HL-60 (cell line): Measurements from ENCODE around the gene EVA1C.
"Not testable (repeated sequence)": the region's sequence is repeated elsewhere in the genome, so short reads cannot be mapped to it uniquely, and the experiment has no call there.

Experiments
- DNase-seq, 2 experiments: peaks; one replicate each; pipeline ENCODE4 v3.0.0-alpha.2; 2010 to 2020; ENCODE audit warnings: low read depth in 1 of 2, low spot score in 1 of 2
- H3K27ac ChIP-seq: fragments of 250-450 bp; sonication (Bioruptor Pico); replicated peaks from 2 replicates; pipeline ENCODE4 v1.5.1; 2020; ENCODE audit warnings: mild to moderate bottlenecking, moderate library complexity
- H3K27me3 ChIP-seq: fragments of 250-450 bp; sonication (Bioruptor Pico); 2 replicates; pipeline ENCODE4 v1.5.1; 2021; ENCODE audit warnings: mild to moderate bottlenecking, moderate library complexity; ENCODE audit not compliant: insufficient read depth, poor library complexity, severe bottlenecking
- H3K4me3 ChIP-seq: replicated peaks from 2 replicates; pipeline ENCODE4 v1.5.1; 2011; ENCODE audit warnings: mild to moderate bottlenecking, control low read depth, low read length; ENCODE audit not compliant: insufficient read depth
- GABPA ChIP-seq: IDR thresholded peaks from 2 replicates; pipeline ENCODE4 v1.6.1; 2012; ENCODE audit warnings: low read depth
- POLR2AphosphoS5 ChIP-seq: IDR thresholded peaks from 2 replicates; pipeline ENCODE4 v1.6.1; 2012; ENCODE audit warnings: low read depth
- REST ChIP-seq: IDR thresholded peaks from 2 replicates; pipeline ENCODE4 v1.6.1; 2012; ENCODE audit warnings: low read depth; ENCODE audit not compliant: insufficient replicate concordance
- SPI1 ChIP-seq: IDR thresholded peaks from 2 replicates; pipeline ENCODE4 v1.6.1; 2012; ENCODE audit warnings: low read depth, mild to moderate bottlenecking, borderline replicate concordance
- TF ChIP-seq, protein P1 (sequence below): IDR thresholded peaks from one replicate; pipeline ENCODE4 v1.5.1; 2011; ENCODE audit warnings: low read length, control low read depth, inconsistent platforms; ENCODE audit not compliant: insufficient read depth

The EVA1C gene

GRCh38 chr21:32507342-32507919, 94.9 kb downstream of the EVA1C start:
- Histone ChIP-seq H3K27me3 (no peaks in the 10 kb centered on the region), H3K27ac (no peak overlapping the region), H3K4me3 (no peak overlapping the region)
- no peak for DNase-seq
- TF ChIP-seq REST (no peak), POLR2AphosphoS5 (no peak), GABPA (no peak), SPI1 (no peak)
- TF ChIP-seq, protein P1, sequence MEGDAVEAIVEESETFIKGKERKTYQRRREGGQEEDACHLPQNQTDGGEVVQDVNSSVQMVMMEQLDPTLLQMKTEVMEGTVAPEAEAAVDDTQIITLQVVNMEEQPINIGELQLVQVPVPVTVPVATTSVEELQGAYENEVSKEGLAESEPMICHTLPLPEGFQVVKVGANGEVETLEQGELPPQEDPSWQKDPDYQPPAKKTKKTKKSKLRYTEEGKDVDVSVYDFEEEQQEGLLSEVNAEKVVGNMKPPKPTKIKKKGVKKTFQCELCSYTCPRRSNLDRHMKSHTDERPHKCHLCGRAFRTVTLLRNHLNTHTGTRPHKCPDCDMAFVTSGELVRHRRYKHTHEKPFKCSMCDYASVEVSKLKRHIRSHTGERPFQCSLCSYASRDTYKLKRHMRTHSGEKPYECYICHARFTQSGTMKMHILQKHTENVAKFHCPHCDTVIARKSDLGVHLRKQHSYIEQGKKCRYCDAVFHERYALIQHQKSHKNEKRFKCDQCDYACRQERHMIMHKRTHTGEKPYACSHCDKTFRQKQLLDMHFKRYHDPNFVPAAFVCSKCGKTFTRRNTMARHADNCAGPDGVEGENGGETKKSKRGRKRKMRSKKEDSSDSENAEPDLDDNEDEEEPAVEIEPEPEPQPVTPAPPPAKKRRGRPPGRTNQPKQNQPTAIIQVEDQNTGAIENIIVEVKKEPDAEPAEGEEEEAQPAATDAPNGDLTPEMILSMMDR: no peak

DNA sequence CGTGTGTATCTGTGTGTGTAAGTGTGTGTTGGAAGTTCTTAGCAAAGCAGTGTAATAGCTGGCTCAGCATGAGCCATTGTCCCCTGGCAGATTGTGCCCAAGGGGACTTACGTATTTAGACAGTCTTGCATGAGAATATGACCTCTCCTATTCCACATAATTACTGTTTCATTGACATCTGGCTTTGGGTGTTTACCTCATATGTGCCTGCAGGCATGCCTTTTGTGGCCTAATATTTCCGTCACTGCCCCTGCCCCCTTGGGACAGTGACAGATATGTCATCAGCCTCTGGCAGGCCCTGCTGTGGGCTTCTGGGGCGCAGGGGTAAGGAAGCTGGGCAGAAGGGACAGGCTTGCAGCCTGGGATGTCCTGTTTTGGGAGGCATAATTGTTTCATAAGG, 95.5 kb downstream of the EVA1C start:
- H3K27me3 ChIP-seq: not testable (repeated sequence)

GRCh38 chr21:32508558-32508957, 96.1 kb downstream of the EVA1C start:
- TF ChIP-seq, protein P1: no peak
- TF ChIP-seq GABPA (no peak), SPI1 (no peak), REST (no peak), POLR2AphosphoS5 (no peak)
- Histone ChIP-seq H3K4me3 (no peak overlapping the region), H3K27ac (no peak overlapping the region), H3K27me3 (no peaks in the 10 kb centered on the region)
- no peak for DNase-seq

More for the DNA sequence above, 95.5 kb downstream of the EVA1C start:
- not testable (repeated sequence) for H3K27ac ChIP-seq, DNase-seq, H3K4me3 ChIP-seq

GRCh38 chr21:32508975-32509374, 96.5 kb downstream of the EVA1C start:
- H3K27ac ChIP-seq, DNase-seq, H3K4me3 ChIP-seq, H3K27me3 ChIP-seq: not testable (repeated sequence)

GRCh38 chr21:32514275-32515055, 102.0 kb downstream of the EVA1C start:
- Histone ChIP-seq H3K4me3 (no peak overlapping the region), H3K27me3 (no peaks in the 10 kb centered on the region), H3K27ac (no peak overlapping the region)
- TF ChIP-seq REST (no peak), POLR2AphosphoS5 (no peak), GABPA (no peak), SPI1 (no peak)
- TF ChIP-seq, protein P1: no peak
- DNase-seq: no peak
